Chondrocyte (in vitro differentiated cells): ENCODE measurements around the gene BARX2. TPM values are rescaled to one million over a fixed set of nuclear protein-coding genes. Genes with fewer than 3 reads are reported as not detected.
"Not testable (repeated sequence)": the region's sequence is repeated elsewhere in the genome, so short reads cannot be mapped to it uniquely, and the experiment has no call there.

Source experiments
- DNase-seq: peaks from one replicate; pipeline ENCODE4 v3.0.0; 2021; ENCODE audit warnings: mixed read lengths, low spot score
- H3K27ac Mint-ChIP-seq: one replicate; pipeline ENCODE4 v1.8.0; 2021; ENCODE audit warnings: mild to moderate bottlenecking, moderate library complexity, mixed read lengths; ENCODE audit not compliant: unreplicated experiment
- H3K27me3 Mint-ChIP-seq: 2 replicates; pipeline ENCODE4 v1.8.0; 2021; ENCODE audit warnings: low read depth, mixed read lengths
- H3K36me3 Mint-ChIP-seq: 2 replicates; pipeline ENCODE4 v1.8.0; 2021; ENCODE audit warnings: low read depth, mixed read lengths
- H3K4me1 Mint-ChIP-seq: 2 replicates; pipeline ENCODE4 v1.8.0; 2021; ENCODE audit warnings: low read depth, mild to moderate bottlenecking, mixed read lengths
- H3K4me3 Mint-ChIP-seq: one replicate; pipeline ENCODE4 v1.8.0; 2021; ENCODE audit warnings: mild to moderate bottlenecking, moderate library complexity, mixed read lengths; ENCODE audit not compliant: unreplicated experiment
- H3K9me3 Mint-ChIP-seq: 2 replicates; pipeline ENCODE4 v1.8.0; 2021; ENCODE audit warnings: low read depth, mixed read lengths
- total RNA-seq: library from RNA; stranded (reverse); gene quantifications from 3 replicates; pipeline ENCODE4 v1.2.1, GENCODE V29; 2021
- TF ChIP-seq, protein P1 (sequence below): fragments of 200-600 bp; sonication (generic); IDR thresholded peaks from 2 replicates; pipeline ENCODE4 v1.5.0; 2021; ENCODE audit warnings: antibody characterized with exemption, mild to moderate bottlenecking, moderate library complexity

BARX2 gene
- total RNA-seq, 1 donor from 2014 or later, result not detected

GRCh38 chr11:129331871-129332274 lies 43.8 kb upstream of the BARX2 start:
- Mint-ChIP-seq H3K9me3 (peaks cover 3% of the 10 kb centered on the region), H3K4me3 (no peak overlapping the region), H3K36me3 (no peaks in the 10 kb centered on the region), H3K27ac (no peak overlapping the region), H3K4me1 (peaks cover 6% of the 10 kb centered on the region), H3K27me3 (no peaks in the 10 kb centered on the region)
- TF ChIP-seq, protein P1, sequence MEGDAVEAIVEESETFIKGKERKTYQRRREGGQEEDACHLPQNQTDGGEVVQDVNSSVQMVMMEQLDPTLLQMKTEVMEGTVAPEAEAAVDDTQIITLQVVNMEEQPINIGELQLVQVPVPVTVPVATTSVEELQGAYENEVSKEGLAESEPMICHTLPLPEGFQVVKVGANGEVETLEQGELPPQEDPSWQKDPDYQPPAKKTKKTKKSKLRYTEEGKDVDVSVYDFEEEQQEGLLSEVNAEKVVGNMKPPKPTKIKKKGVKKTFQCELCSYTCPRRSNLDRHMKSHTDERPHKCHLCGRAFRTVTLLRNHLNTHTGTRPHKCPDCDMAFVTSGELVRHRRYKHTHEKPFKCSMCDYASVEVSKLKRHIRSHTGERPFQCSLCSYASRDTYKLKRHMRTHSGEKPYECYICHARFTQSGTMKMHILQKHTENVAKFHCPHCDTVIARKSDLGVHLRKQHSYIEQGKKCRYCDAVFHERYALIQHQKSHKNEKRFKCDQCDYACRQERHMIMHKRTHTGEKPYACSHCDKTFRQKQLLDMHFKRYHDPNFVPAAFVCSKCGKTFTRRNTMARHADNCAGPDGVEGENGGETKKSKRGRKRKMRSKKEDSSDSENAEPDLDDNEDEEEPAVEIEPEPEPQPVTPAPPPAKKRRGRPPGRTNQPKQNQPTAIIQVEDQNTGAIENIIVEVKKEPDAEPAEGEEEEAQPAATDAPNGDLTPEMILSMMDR, result peak; percentile 99
- no peak for DNase-seq

DNA sequence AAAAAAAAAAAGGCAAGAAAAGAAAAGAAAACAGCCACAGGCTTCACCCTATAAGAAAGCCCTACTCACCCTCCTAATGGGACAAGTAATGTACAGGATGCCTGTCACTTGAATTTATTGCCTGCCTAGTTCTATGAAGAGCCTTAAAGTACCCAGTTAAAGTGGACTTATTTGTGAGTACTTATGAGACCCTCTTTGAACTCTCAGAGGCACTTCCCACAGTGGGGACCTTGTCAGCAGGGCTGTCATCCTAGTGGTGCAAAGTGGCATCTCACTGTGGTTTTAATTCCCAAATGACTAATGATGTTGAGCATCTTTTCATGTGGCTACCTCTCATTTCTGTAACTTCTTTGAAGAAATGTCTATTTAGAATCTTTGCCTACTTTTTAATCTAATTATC lies 41.8 kb upstream of the BARX2 start:
- Mint-ChIP-seq H3K4me3 (no peak overlapping the region), H3K27ac (no peak overlapping the region), H3K27me3 (no peaks in the 10 kb centered on the region), H3K36me3 (no peaks in the 10 kb centered on the region), H3K9me3 (peaks cover 3% of the 10 kb centered on the region), H3K4me1 (peaks cover 6% of the 10 kb centered on the region)
- TF ChIP-seq, protein P1, result peak; percentile 39
- DNase-seq, result no peak

DNA sequence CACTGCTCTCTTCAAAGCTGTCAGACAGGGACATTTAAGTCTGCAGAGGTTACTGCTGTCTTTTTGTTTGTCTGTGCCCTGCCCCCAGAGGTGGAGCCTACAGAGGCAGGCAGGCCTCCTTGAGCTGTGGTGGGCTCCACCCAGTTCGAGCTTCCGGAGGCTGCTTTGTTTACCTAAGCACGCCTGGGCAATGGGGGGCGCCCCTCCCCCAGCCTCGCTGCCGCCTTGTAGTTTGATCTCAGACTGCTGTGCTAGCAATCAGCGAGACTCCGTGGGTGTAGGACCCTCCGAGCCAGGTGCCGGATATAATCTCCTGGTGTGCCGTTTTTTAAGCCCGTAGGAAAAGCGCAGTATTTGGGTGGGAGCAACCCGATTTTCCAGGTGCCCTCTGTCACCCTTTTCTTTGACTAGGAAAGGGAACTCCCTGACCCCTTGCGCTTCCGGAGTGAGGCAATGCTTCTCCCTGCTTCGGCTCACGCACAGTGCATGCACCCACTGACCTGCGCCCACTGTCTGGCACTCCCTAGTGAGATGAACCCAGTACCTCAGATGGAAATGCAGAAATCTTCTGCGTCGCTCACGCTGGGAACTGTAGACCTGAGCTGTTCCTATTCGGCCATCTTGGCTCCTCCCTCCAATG lies 31.2 kb upstream of the BARX2 start:
- not testable (repeated sequence) for H3K36me3 Mint-ChIP-seq, DNase-seq, H3K27ac Mint-ChIP-seq, H3K4me1 Mint-ChIP-seq, H3K27me3 Mint-ChIP-seq, H3K9me3 Mint-ChIP-seq
- H3K4me3 Mint-ChIP-seq, result peak overlapping the region; percentile 49

DNA sequence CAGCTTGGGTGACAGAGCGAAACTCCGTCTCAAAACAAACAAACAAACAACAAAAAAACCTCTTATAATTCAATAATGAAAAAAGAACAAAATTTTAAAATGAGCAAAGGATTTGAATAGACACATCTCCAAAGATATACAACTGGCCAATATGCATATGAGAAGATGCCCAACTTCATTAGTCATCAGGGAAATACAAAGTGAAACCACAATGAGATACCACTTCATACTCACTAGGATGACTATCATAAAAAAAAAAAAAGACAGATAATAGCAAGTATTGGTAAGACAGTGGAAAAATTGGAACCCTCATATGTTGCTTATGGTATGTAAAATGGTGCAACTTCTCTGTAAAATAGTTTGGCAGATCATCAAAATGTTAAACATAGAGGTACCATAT lies 28.7 kb upstream of the BARX2 start:
- H3K9me3 Mint-ChIP-seq, result peaks cover 7% of the 10 kb centered on the region
- DNase-seq, result no peak

GRCh38 chr11:129348813-129349212 lies 26.8 kb upstream of the BARX2 start:
- Mint-ChIP-seq H3K36me3 (no peaks in the 10 kb centered on the region), H3K4me3 (no peak overlapping the region), H3K27ac (no peak overlapping the region), H3K4me1 (peaks cover 5% of the 10 kb centered on the region), H3K9me3 (peaks cover 7% of the 10 kb centered on the region), H3K27me3 (peaks cover 22% of the 10 kb centered on the region)
- DNase-seq, result no peak
- TF ChIP-seq, protein P1, result no peak

More for the DNA sequence above, 28.7 kb upstream of the BARX2 start:
- no peak overlapping the region for H3K4me3 Mint-ChIP-seq
- H3K27me3 Mint-ChIP-seq, result peaks cover 7% of the 10 kb centered on the region
- peaks cover 5% of the 10 kb centered on the region for H3K4me1 Mint-ChIP-seq
- H3K36me3 Mint-ChIP-seq, result no peaks in the 10 kb centered on the region
- TF ChIP-seq, protein P1, result no peak
- no peak overlapping the region for H3K27ac Mint-ChIP-seq

- DNase-seq, result no peak
- no peaks in the 10 kb centered on the region for H3K4me1 Mint-ChIP-seq
- TF ChIP-seq, protein P1, result no peak
- no peaks in the 10 kb centered on the region for H3K36me3 Mint-ChIP-seq
- no peak overlapping the region for H3K4me3 Mint-ChIP-seq
- peaks cover under 1% of the 10 kb centered on the region for H3K9me3 Mint-ChIP-seq
- H3K27me3 Mint-ChIP-seq, result peaks cover 37% of the 10 kb centered on the region
- no peak overlapping the region for H3K27ac Mint-ChIP-seq
These were observed 23.0 kb upstream of the BARX2 start for GRCh38 chr11:129352676-129353075.
